GM12874 (cell line): ENCODE data around the gene TCF4.

Experiments used
- CTCF ChIP-seq: IDR thresholded peaks from 2 replicates; pipeline ENCODE4 v1.5.1; 2011; ENCODE audit warnings: low read depth, mild to moderate bottlenecking, control low read depth, low read length, moderate library complexity; ENCODE audit not compliant: insufficient read depth

The TCF4 gene

GRCh38 chr18:55513161-55513560 is 74.8 kb downstream of the TCF4 start:
- TF ChIP-seq CTCF = no peak

- no peak for TF ChIP-seq CTCF
Measured at GRCh38 chr18:55511277-55511676, 76.7 kb downstream of the TCF4 start.

GRCh38 chr18:55510809-55511208 is 77.2 kb downstream of the TCF4 start:
- no peak for TF ChIP-seq CTCF

GRCh38 chr18:55509631-55510324 is 78.2 kb downstream of the TCF4 start:
- no peak for TF ChIP-seq CTCF

GRCh38 chr18:55508651-55509050 is 79.3 kb downstream of the TCF4 start:
- no peak for TF ChIP-seq CTCF

GRCh38 chr18:55506074-55506473 is 81.9 kb downstream of the TCF4 start:
- TF ChIP-seq CTCF = no peak

- no peak for TF ChIP-seq CTCF
Measured at GRCh38 chr18:55504808-55505207, 83.2 kb downstream of the TCF4 start.
